Suprapubic skin (tissue), 4 donors: ENCODE data around the gene ANKRD1. TPM values are rescaled to one million over a fixed set of nuclear protein-coding genes. Genes with fewer than 3 reads are reported as not detected.

Experiments used
- DNase-seq, 2 donors: peaks; one replicate each; pipeline ENCODE4 v3.0.0-alpha.2; 2019; ENCODE audit warnings: low spot score in 2 of 2
- H3K27ac ChIP-seq: fragments of 200-600 bp; sonication (generic); one replicate; pipeline ENCODE4 v1.5.1; 2019
- H3K27me3 ChIP-seq: fragments of 200-600 bp; sonication (generic); one replicate; pipeline ENCODE4 v1.5.1; 2019
- H3K36me3 ChIP-seq: fragments of 200-600 bp; sonication (generic); one replicate; pipeline ENCODE4 v1.5.1; 2019
- H3K4me1 ChIP-seq: fragments of 200-600 bp; sonication (generic); one replicate; pipeline ENCODE4 v1.5.1; 2019
- H3K4me3 ChIP-seq: fragments of 200-600 bp; sonication (generic); one replicate; pipeline ENCODE4 v1.5.1; 2019; ENCODE audit warnings: mild to moderate bottlenecking
- H3K9me3 ChIP-seq: fragments of 200-600 bp; sonication (generic); one replicate; pipeline ENCODE4 v1.5.1; 2019
- CTCF ChIP-seq, 2 donors: fragments of 200-600 bp in 1 of 2; fragments of 450-650 bp in 1 of 2; sonication (generic) in 1 of 2; IDR thresholded peaks; one replicate each; pipeline ENCODE4 v1.5.1; 2016 to 2019; ENCODE audit warnings: antibody characterized with exemption in 2 of 2, mild to moderate bottlenecking in 1 of 2, moderate library complexity in 1 of 2
- EP300 ChIP-seq: sonication (generic); formaldehyde crosslinking; IDR thresholded peaks from one replicate; pipeline ENCODE4 v1.6.1; 2017; ENCODE audit warnings: antibody characterized with exemption
- POLR2A ChIP-seq, 2 donors: fragments of 450-650 bp; IDR thresholded peaks; one replicate each; pipeline ENCODE4 v1.6.1; 2017; ENCODE audit warnings: antibody characterized with exemption in 2 of 2, mild to moderate bottlenecking in 2 of 2, moderate library complexity in 2 of 2
- POLR2AphosphoS5 ChIP-seq, 3 donors: sonication (generic); formaldehyde crosslinking; IDR thresholded peaks; one replicate each; pipeline ENCODE4 v1.6.1; 2017; ENCODE audit warnings: antibody characterized with exemption in 3 of 3
- WGBS: methylation state at CpG from one replicate; pipeline ENCODE4 v1.1.5; 2018; 5-methylcytosine and 5-hydroxymethylcytosine counted together
- total RNA-seq, 4 donors: library from RNA; depleted of rRNA; stranded (reverse); fragments of >200 nt; gene quantifications; one replicate each; pipeline ENCODE4 v1.1.0, GENCODE V29; 2016

ANKRD1 gene
- total RNA-seq, 4 donors from 2014 or later = 0.30 TPM; not detected in 3

- Histone ChIP-seq H3K9me3 (no peaks in the 10 kb centered on the region), H3K4me1 (no peaks in the 10 kb centered on the region), H3K27ac (no peak overlapping the region), H3K4me3 (no peak overlapping the region), H3K36me3 (no peaks in the 10 kb centered on the region), H3K27me3 (no peaks in the 10 kb centered on the region)
- 70% methylated on average over 8 of the region's 8 CpGs for WGBS
- TF ChIP-seq CTCF (IDR thresholded peaks at IDR 0.05) = no peak
- TF ChIP-seq POLR2AphosphoS5 (IDR thresholded peaks at IDR 0.05) = no peak
- TF ChIP-seq POLR2A (IDR thresholded peaks at IDR 0.05) = no peak
- no peak for TF ChIP-seq EP300
- no peak for DNase-seq
These were observed 3.5 kb downstream of the ANKRD1 start for GRCh38 chr10:90917238-90917967.

- no peak for DNase-seq
- TF ChIP-seq POLR2A (IDR thresholded peaks at IDR 0.05) = no peak
- H3K27me3 ChIP-seq = no peaks in the 10 kb centered on the region
- H3K4me1 ChIP-seq = peaks cover 7% of the 10 kb centered on the region
- H3K27ac ChIP-seq = no peak overlapping the region
- H3K9me3 ChIP-seq = no peaks in the 10 kb centered on the region
- no peak overlapping the region for H3K4me3 ChIP-seq
- H3K36me3 ChIP-seq = no peaks in the 10 kb centered on the region
- WGBS = 85% methylated on average over 6 of the region's 6 CpGs
These were observed 4.3 kb downstream of the ANKRD1 start for GRCh38 chr10:90916392-90917237.

GRCh38 chr10:90915766-90916075 lies 5.2 kb downstream of the ANKRD1 start:
- 80% methylated on average over 11 of the region's 11 CpGs for WGBS

GRCh38 chr10:90914992-90915765 lies 5.7 kb downstream of the ANKRD1 start:
- no peak for TF ChIP-seq POLR2A (IDR thresholded peaks at IDR 0.05)
- 91% methylated on average over 10 of the region's 10 CpGs for WGBS
- no peak overlapping the region for H3K4me3 ChIP-seq

More at GRCh38 chr10:90915766-90916075, 5.2 kb downstream of the ANKRD1 start:
- Histone ChIP-seq H3K4me3 (no peak overlapping the region), H3K9me3 (no peaks in the 10 kb centered on the region), H3K4me1 (peaks cover 8% of the 10 kb centered on the region), H3K36me3 (no peaks in the 10 kb centered on the region), H3K27ac (no peak overlapping the region), H3K27me3 (no peaks in the 10 kb centered on the region)
- TF ChIP-seq POLR2A (IDR thresholded peaks at IDR 0.05) = no peak
- no peak for TF ChIP-seq POLR2AphosphoS5 (IDR thresholded peaks at IDR 0.05)
- TF ChIP-seq CTCF (IDR thresholded peaks at IDR 0.05) = no peak
- no peak for TF ChIP-seq EP300
- DNase-seq = no peak

GRCh38 chr10:90913774-90914420 lies 7.0 kb downstream of the ANKRD1 start:
- Histone ChIP-seq H3K9me3 (no peaks in the 10 kb centered on the region), H3K4me1 (peaks cover 8% of the 10 kb centered on the region), H3K36me3 (no peaks in the 10 kb centered on the region), H3K27me3 (no peaks in the 10 kb centered on the region), H3K27ac (no peak overlapping the region), H3K4me3 (no peak overlapping the region)
- TF ChIP-seq POLR2AphosphoS5 (IDR thresholded peaks at IDR 0.05) (no peak), POLR2A (IDR thresholded peaks at IDR 0.05) (no peak), EP300 (no peak), CTCF (IDR thresholded peaks at IDR 0.05) (no peak)
- DNase-seq = no peak
- WGBS = 98% methylated on average over 2 of the region's 2 CpGs

More at GRCh38 chr10:90914992-90915765, 5.7 kb downstream of the ANKRD1 start:
- H3K27ac ChIP-seq = no peak overlapping the region
- peaks cover 8% of the 10 kb centered on the region for H3K4me1 ChIP-seq
- no peaks in the 10 kb centered on the region for H3K27me3 ChIP-seq
- H3K9me3 ChIP-seq = no peaks in the 10 kb centered on the region
- no peaks in the 10 kb centered on the region for H3K36me3 ChIP-seq
- DNase-seq = no peak
